ENCODE results near the gene PREP. TPM values are rescaled to one million over a fixed set of nuclear protein-coding genes. Genes with fewer than 3 reads are reported as not detected.

PREP gene
- total RNA-seq, 1 experiment from 2014 or later, result 35.8 TPM

DNA sequence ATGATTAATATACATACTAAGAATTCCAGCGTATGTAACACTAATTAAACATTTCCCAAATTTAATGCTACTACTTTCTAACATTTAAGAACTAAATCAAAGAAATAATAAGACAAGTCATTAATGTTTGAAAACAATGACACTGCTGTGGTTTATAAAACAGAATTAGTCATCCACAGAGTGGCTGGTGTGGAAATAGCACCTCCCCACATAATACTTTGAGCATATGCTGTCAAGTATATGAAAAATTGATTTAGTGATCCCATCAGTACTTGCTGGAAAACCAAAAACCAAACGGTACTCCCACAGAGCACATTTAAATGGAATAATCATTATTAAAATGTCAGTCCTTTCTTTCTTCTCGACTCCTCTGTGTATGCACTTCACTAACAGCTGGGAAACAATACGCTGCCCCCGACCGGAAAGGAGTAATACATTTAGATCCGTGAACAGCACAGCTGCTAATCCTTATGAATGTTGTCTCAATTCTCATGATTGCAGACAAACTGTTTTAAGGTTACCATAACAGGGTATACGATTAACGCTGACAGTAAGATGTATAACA lies 78.4 kb downstream of the PREP start:
- TF ChIP-seq EZH2 (IDR thresholded peaks at IDR 0.05; ENCODE audit: low read depth) (no peak), CTCF (conservative IDR thresholded peaks at IDR 0.05) (no peak)
- H3F3A ChIP-seq (ENCODE audit: insufficient read depth, low read depth), result peaks cover 26% of the 10 kb centered on the region
- H2AFZ ChIP-seq, result no peak overlapping the region
- no peaks in the 10 kb centered on the region for H3K9me2 ChIP-seq (ENCODE audit: insufficient read depth)
- H3K27ac ChIP-seq, result no peak overlapping the region
- intact Hi-C loops (cut with micrococcal nuclease; ENCODE audit: unreplicated experiment), result no loop called here
- no peak overlapping the region for H3K4me2 ChIP-seq
- ChIA-PET POLR2A (ENCODE audit: unreplicated experiment) (interaction anchor here (0.6 kb wide), 1 partner anchor 18 kb away, joined by 3 read pairs; no protein-coding TSS in a partner anchor), CTCF (no interaction called here)
- H3K36me3 ChIP-seq (ENCODE audit: low read depth), result peaks cover 36% of the 10 kb centered on the region
- H3K79me2 ChIP-seq (ENCODE audit: low read depth), result no peaks in the 10 kb centered on the region
- H3K27me3 ChIP-seq (ENCODE audit: insufficient read depth, low read depth), result no peaks in the 10 kb centered on the region
- no peaks in the 10 kb centered on the region for H4K20me1 ChIP-seq (ENCODE audit: insufficient read depth)
- H3K4me1 ChIP-seq (replicated peaks; ENCODE audit: insufficient read depth), result peaks cover 27% of the 10 kb centered on the region
- H3K4me3 ChIP-seq, result no peak overlapping the region
- no peaks in the 10 kb centered on the region for H3K9me3 ChIP-seq (ENCODE audit: insufficient read depth, low read depth)
- DNase-seq, result no peak
- BruUV-seq (replicated peaks), result no TSS peak

- no TSS peak for BruUV-seq (replicated peaks)
- Histone ChIP-seq H3F3A (ENCODE audit: insufficient read depth, low read depth) (peaks cover 17% of the 10 kb centered on the region), H3K9me2 (ENCODE audit: insufficient read depth) (no peaks in the 10 kb centered on the region), H3K79me2 (ENCODE audit: low read depth) (no peaks in the 10 kb centered on the region), H3K27ac (no peak overlapping the region), H3K4me1 (replicated peaks; ENCODE audit: insufficient read depth) (peaks cover 23% of the 10 kb centered on the region), H3K9me3 (ENCODE audit: insufficient read depth, low read depth) (no peaks in the 10 kb centered on the region), H3K4me3 (no peak overlapping the region), H3K36me3 (ENCODE audit: low read depth) (peaks cover 28% of the 10 kb centered on the region), H3K4me2 (no peak overlapping the region), H2AFZ (no peak overlapping the region), H3K27me3 (ENCODE audit: insufficient read depth, low read depth) (no peaks in the 10 kb centered on the region), H4K20me1 (ENCODE audit: insufficient read depth) (no peaks in the 10 kb centered on the region)
- ChIA-PET CTCF (no interaction called here), POLR2A (ENCODE audit: unreplicated experiment) (no interaction called here)
- TF ChIP-seq EZH2 (IDR thresholded peaks at IDR 0.05; ENCODE audit: low read depth) (no peak), CTCF (conservative IDR thresholded peaks at IDR 0.05) (no peak)
- no peak for DNase-seq
- intact Hi-C loops (cut with micrococcal nuclease; ENCODE audit: unreplicated experiment), result no loop called here
These were observed 80.2 kb downstream of the PREP start for GRCh38 chr6:105322499-105323225.

- intact Hi-C loops (cut with micrococcal nuclease; ENCODE audit: unreplicated experiment), result no loop called here
- Histone ChIP-seq H3K27ac (no peak overlapping the region), H4K20me1 (ENCODE audit: insufficient read depth) (no peaks in the 10 kb centered on the region), H2AFZ (no peak overlapping the region), H3K4me2 (no peak overlapping the region), H3K36me3 (ENCODE audit: low read depth) (peaks cover 28% of the 10 kb centered on the region), H3K9me2 (ENCODE audit: insufficient read depth) (no peaks in the 10 kb centered on the region), H3K27me3 (ENCODE audit: insufficient read depth, low read depth) (no peaks in the 10 kb centered on the region), H3K4me1 (replicated peaks; ENCODE audit: insufficient read depth) (peaks cover 14% of the 10 kb centered on the region), H3K79me2 (ENCODE audit: low read depth) (no peaks in the 10 kb centered on the region), H3K9me3 (ENCODE audit: insufficient read depth, low read depth) (no peaks in the 10 kb centered on the region), H3F3A (ENCODE audit: insufficient read depth, low read depth) (peaks cover 8% of the 10 kb centered on the region; the same call in 1 of the 2 replicates), H3K4me3 (no peak overlapping the region)
- ChIA-PET POLR2A (ENCODE audit: unreplicated experiment) (no interaction called here), CTCF (no interaction called here)
- BruUV-seq (replicated peaks), result no TSS peak
- no peak for DNase-seq
- TF ChIP-seq CTCF (conservative IDR thresholded peaks at IDR 0.05), result no peak
- no peak for TF ChIP-seq EZH2 (IDR thresholded peaks at IDR 0.05; ENCODE audit: low read depth)
These were observed 81.2 kb downstream of the PREP start for GRCh38 chr6:105321728-105322127.

All from PC-9 (cell line).